Upper lobe of left lung (tissue), 4 donors: ENCODE results near the gene TM2D3.

ENCODE experiments used
- EP300 ChIP-seq, 4 donors: sonication (generic); formaldehyde crosslinking; IDR thresholded peaks; one replicate each; pipeline ENCODE4 v1.5.1; 2017; ENCODE audit warnings: antibody characterized with exemption in 4 of 4, control low read depth in 2 of 4
- POLR2A ChIP-seq, 4 donors: fragments of 450-650 bp; IDR thresholded peaks; one replicate each; pipeline ENCODE4 v1.5.1; 2016 to 2017; ENCODE audit warnings: antibody characterized with exemption in 4 of 4, mild to moderate bottlenecking in 2 of 4
- POLR2AphosphoS5 ChIP-seq, 2 donors: sonication (generic); formaldehyde crosslinking; IDR thresholded peaks; one replicate each; pipeline ENCODE4 v1.5.1; 2017; ENCODE audit warnings: antibody characterized with exemption in 2 of 2
- TF ChIP-seq, protein P1 (sequence below), 6 experiments: fragments of 450-650 bp in 4 of 6; fragments of 200-600 bp in 2 of 6; sonication (generic) in 2 of 6; IDR thresholded peaks; one replicate each; pipeline ENCODE4 v1.5.1; 2016 to 2019; ENCODE audit warnings: antibody characterized with exemption in 6 of 6

- TF ChIP-seq POLR2AphosphoS5 (IDR thresholded peaks at IDR 0.05) (no peak), POLR2A (IDR thresholded peaks at IDR 0.05) (no peak), EP300 (IDR thresholded peaks at IDR 0.05) (no peak)
- TF ChIP-seq, protein P1, sequence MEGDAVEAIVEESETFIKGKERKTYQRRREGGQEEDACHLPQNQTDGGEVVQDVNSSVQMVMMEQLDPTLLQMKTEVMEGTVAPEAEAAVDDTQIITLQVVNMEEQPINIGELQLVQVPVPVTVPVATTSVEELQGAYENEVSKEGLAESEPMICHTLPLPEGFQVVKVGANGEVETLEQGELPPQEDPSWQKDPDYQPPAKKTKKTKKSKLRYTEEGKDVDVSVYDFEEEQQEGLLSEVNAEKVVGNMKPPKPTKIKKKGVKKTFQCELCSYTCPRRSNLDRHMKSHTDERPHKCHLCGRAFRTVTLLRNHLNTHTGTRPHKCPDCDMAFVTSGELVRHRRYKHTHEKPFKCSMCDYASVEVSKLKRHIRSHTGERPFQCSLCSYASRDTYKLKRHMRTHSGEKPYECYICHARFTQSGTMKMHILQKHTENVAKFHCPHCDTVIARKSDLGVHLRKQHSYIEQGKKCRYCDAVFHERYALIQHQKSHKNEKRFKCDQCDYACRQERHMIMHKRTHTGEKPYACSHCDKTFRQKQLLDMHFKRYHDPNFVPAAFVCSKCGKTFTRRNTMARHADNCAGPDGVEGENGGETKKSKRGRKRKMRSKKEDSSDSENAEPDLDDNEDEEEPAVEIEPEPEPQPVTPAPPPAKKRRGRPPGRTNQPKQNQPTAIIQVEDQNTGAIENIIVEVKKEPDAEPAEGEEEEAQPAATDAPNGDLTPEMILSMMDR (IDR thresholded peaks at IDR 0.05) = no peak
Measured at GRCh38 chr15:101664303-101664913, 12.2 kb upstream of the TM2D3 start.
